Dedifferentiated amniotic fluid mesenchymal stem cell (primary cell): ENCODE data around the gene HES6.

ENCODE experiments used
- DNase-seq: peaks from one replicate; pipeline ENCODE4 v3.0.0-alpha.2; 2016; ENCODE audit errors: extremely low spot score

Gene HES6

DNA sequence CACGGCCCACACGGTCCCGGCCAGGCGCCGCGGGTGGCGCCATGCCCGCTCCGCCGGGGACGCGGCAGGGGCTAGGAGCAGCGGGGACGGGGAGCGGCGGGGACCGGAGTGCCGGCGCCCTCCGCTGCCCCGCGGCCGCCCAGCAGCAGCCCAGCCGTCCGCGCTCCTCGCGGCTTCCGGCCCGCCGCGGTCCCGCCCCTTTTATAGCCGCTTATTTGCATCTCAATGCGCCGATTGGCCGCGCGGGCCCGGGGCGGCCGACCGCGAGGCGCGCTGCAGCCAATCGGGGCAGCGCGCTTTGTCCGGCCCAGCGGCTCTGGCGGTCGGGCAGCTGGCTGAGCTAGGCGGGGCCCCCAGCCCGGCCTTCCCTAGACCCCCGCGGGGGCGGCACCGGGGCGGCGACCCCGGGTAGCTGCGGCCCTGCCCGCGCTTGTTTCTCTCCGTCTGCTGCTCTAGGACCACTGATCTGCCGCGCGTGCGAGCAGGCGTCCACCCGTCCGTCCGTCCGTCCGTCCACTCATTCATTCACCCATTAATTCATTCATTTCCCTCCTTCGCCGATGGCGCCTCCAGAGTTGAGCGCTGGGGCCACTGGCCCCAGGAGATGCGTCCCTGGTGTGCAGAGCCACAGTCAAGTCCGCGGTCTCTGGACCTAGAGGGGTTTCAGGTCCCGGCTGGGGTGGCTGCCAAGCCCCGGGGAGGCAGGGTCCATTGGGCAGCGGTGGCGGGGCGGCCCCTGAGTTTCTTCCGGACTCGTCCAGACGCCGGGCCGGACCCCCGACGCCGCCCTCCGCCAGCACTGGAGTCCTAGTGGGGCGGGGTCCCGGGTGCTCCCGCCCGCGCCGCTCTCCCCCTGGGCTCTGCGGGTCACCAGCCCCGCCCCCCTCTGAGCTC is at the start of gene HES6:
HES6 (minus strand) TSS at position 176 of the 894 bp plus-strand sequence; CDS start at position 43, 133 bp downstream.
- peak; percentile 74 for DNase-seq

GRCh38 chr2:238289574-238289973 is 49.7 kb upstream of the HES6 start:
- no peak for DNase-seq

- peak; percentile 95 for DNase-seq
Observed at GRCh38 chr2:238288650-238289573, 49.1 kb upstream of the HES6 start.

- DNase-seq = peak; percentile 80
Observed at GRCh38 chr2:238287737-238288649, 48.2 kb upstream of the HES6 start, which contains the start of gene PER2. PER2 (minus strand) TSS chr2:238288610; CDS start chr2:238277936, 10,674 bp downstream.

DNA sequence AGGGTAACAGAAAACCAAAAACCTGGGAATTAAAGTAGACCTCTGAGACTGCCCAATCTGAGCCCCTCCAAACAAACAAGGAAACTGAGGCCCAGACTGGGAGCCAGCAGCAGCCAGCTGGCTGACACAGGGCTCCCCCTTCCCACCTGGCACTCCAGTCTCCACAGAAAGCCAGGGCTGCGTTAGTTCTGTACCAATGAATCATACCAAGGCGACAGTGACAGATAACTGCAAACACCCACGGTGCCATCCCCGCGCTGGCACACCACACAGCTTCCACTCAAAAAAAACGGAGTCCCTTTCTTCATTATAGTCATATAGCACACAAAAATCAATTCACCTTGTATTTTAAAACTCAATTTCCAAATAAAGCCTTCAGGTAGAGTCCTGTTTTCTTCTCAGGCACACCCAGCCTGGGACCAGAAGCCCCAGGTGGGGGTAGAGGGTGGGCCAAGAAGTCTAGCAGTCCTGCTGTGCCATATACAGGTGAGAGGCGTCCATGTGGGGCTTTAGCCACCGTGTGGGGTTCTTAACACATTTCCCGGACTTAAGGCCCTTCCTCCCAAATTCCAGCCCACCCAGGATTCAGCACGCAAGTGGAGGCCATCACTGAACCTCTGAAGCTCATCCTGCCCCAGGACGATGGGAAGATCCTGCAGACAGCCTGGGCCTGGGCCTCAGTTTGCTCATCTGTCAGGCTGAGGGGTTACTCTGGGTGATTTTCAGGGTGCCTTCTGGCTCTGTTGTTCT is 47.3 kb upstream of the HES6 start:
- no peak for DNase-seq

DNA sequence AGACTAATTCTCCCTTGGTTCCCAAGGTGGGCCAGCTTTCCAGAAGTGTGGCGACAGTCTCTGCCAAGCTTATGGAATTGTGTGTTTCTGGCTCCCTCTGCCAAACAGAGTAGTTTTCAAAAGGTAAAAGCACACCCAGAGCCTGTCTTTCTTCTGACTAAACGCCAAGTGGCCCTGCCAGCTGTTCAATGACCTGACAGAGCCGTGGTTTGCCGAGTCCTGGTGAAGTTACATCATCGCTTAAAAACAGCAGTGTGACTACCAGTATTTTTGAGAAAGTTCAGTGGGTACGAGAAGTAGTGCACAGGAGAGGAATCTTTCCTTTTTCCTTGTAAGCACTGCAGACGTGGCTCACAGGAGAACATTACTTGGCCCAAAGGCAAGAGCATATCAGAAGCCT is 46.7 kb upstream of the HES6 start:
- DNase-seq = peak; percentile 33

DNA sequence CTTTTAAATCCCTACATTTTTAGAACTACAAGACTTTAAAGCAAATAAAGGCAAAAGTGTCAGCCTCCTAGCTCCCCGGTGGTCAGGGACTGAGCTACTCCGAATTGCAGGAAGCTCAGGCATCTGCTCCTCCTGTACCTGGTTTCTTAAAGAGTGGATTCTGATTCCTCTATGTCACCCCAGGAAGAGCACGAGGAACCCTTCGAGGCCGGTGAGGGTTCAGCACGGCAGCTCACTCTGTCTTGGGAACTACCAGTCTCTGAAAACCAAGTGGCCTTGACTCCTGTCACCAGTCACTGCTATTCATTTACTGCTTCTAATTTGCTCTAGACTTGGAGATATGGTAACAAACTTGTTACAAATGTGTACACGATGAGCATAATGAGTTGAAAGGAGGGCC is 46.3 kb upstream of the HES6 start:
- no peak for DNase-seq

GRCh38 chr2:238285653-238286082 is 45.8 kb upstream of the HES6 start:
- DNase-seq = peak; percentile 99

- DNase-seq = no peak
Observed at GRCh38 chr2:238284802-238285515, 45.1 kb upstream of the HES6 start.

DNA sequence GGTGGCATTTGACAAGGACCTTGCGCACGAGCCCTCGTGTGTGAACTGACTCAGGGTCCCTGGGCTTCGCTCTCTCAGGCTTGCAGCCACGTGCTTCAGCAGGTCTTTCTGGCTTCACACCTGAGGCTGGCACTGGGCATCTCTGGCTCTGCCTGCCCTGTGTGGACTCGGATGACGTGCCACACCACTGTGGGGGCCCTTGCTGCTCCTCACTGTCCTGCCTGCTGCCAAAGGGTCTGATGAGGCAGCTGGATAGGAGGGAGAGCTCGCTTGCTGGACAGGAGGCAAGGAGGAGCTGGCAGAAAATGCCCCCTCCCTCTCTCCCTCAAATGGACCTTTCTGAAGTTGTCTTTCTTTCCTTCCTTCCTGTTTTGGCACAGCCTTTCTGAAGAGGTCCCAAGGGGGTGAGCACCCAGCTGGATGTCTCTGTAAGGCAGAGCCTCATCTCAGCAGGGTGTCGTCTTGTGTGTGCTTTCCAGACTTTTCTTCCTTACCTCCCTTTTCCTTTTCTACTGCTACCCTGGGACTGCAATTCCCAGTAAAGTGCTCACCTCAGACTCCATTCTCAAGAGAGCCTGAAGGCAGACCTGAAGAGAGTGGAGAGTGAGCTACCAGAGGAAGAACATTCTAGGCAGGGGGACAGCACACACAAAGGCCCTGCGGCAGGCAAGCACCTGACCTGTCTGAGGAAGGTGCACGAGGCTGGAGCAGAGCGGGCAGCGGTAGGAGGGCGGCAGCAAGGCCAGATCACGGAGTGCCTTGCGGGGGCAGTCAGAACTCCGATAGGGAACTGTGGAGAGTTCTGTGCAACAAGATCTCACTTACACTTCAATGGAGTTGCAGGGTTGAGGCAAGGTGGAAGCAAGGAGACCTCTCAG is 43.3 kb upstream of the HES6 start:
- DNase-seq = no peak

DNA sequence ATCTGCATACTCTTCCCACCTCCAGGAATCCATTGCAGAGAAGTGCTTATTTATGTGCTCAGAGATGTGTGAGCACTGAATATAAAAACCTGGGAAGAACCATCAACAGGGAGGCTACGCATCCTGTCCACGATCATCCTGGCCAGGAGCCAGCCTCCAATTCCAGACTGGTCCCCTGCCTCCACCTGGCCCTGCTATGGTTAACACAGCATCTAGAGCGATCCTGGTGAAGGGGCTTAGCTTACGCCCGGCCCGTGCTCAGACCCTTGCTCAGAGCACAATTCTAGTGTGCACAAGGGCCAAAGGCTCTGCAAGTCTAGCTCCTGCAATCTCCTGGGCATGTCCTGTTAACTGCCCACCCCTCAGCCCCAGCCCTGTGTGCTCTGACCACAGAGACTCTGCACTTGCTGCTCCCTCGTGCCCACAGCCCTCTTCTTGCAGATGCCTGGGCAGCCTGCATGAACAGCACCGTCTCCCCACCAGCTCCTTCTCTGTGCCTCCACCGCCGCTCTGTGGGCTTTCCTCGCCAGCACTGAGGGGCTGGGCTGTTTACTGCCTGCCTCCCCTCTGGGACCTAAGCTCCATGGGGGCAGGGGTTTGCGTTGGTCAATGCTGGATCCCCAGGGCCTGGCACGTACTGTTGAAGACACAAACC is 42.1 kb upstream of the HES6 start:
- DNase-seq = no peak

- no peak for DNase-seq
Observed at GRCh38 chr2:238280083-238280825, 40.4 kb upstream of the HES6 start.

DNA sequence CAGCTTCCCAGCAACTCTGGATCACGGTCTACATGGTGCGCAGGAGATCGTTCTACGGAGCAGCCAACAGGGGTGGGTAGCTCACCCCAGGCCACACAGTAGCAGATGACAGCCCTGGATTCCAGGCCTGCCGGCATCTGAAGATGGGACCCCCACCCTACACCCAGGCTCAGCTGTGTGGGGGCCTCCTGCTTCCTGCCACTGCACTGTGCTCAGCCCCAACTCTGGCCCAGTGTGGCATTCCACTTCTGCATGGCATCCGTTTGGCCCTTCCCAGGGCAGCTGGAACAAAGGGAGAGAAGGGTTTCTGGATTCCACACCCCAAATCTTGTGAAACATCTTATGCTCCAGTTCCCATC is 39.5 kb upstream of the HES6 start:
- DNase-seq = no peak

GRCh38 chr2:238278626-238279323 is 38.9 kb upstream of the HES6 start:
- DNase-seq = no peak

DNA sequence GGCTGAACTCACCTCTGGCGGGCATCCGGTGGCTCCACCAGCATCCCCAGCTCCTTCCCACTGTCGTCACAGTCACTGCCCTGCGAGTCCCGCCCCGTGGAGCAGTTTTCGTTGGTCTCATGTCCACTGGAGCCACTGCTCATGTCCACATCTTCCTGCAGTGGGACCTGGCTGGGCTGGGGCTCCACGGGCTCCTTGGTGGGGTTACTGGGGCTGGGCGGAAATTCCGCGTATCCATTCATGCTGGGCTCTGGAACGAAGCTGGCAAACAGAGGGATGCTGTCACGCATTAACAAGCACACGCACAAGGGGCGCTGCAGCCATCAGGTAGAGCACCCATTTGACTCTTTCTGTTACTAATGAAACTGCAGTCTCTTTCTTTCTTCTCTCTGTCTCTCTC is 37.9 kb upstream of the HES6 start:
- DNase-seq = no peak

DNA sequence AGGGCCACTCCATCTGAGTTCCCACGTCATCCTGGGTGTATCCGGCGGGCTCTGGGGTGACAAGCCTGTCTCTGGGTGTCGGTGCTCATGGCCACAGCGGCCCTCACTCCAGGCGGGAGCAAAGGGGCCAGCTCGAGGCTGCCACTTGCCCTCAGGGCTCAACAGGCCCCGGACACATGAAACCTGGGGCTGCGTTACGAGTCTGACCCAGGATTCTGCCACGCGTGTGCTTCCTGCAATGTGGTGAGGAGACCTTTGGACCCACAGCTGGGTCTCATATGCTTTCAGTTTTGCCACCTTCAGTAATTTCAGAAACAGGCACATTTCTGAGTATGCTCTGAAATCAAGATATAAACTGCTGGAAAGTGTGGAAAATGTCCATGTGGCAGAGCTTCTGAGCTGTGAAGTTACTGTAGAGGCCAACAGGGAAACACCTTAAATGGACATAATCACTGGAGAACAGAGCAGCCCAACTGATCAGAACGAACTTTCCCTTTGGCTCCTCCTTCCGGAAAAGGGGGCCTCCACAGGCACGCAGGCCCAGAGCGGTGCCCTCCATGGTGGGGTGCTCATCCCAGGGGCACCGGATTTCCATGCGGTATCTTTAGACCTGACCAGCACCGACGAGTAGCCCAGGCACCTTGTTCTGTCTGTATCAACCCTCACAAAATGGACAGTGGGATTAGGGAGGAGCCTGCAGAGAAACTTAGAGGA is 34.5 kb upstream of the HES6 start:
- no peak for DNase-seq
